GM21576 (cell line): ENCODE measurements around the gene BCAP31.
A peak's percentile ranks its signal among the peaks of the same experiment; 100 is the strongest.
"Not testable (repeated sequence)": the region's sequence is repeated elsewhere in the genome, so short reads cannot be mapped to it uniquely, and the experiment has no call there.

Experiments used
- ATAC-seq: cut with Tn5 transposase; IDR thresholded peaks from one replicate; pipeline ENCODE4 v1.9.1; 2021; ENCODE audit warnings: mild to moderate bottlenecking, moderate library complexity; ENCODE audit not compliant: unreplicated experiment

The BCAP31 gene

DNA sequence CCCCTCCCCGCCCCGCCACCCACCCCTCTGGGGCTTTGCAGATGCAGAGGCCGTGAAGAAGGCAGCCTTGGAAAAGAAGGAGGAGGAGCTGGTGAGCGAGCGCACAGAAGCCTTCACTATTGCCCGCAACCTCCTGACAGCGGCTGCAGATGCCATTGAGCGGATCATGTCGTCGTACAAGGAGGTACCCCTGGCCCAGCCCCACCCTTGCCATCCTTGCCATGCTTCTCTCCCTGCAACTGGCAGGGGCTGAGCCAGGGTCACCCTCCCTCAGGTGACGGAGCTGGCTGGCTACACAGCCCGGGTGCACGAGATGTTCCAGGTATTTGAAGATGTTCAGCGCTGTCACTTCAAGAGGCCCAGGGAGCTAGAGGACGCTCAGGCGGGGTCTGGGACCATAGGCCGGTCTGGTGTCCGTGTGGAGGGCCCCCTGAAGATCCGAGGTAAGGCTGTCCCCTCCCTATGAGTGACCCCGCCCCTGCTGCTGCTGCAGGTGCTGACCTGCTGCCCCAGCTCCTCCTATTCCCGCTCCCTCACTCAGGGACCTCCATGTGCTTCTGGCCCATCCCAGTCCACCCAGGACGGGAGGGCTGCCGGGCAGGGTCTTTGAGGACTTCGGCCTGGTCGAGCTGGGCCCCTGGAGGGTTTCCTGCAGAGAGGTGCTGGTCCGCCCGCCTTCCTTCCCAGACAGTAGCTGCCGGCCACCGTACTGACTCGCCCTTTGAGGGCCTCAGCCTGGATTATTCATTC lies 12.1 kb upstream of the BCAP31 start:
- no peak for ATAC-seq

- ATAC-seq: no peak
Observed at GRCh38 chrX:153735274-153735673, 11.1 kb upstream of the BCAP31 start.

DNA sequence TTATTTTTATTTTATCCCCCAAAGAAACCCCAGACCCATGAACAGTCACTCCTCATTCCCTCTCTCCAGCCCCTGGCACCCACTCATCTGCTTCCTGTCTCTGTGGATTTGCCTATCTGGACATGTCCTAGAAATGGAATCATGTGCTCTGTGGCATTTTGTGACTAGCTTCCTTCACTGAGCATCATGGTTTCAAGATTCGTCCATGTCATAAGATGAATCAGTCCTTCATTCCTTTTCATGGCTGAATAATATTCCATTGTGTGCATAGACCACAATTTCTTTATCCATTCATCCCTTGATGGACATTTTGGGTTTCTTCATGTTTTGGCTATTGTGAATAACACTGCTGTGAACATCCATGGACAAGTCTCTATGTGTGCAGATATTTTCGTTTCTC lies 10.7 kb upstream of the BCAP31 start:
- no peak for ATAC-seq

- no peak for ATAC-seq
Observed at GRCh38 chrX:153733651-153734240, 9.6 kb upstream of the BCAP31 start.

GRCh38 chrX:153732401-153732800 lies 8.2 kb upstream of the BCAP31 start:
- ATAC-seq: no peak

GRCh38 chrX:153731845-153732215 lies 7.6 kb upstream of the BCAP31 start:
- ATAC-seq: no peak

- no peak for ATAC-seq
Observed at GRCh38 chrX:153731117-153731844, 7.1 kb upstream of the BCAP31 start.

DNA sequence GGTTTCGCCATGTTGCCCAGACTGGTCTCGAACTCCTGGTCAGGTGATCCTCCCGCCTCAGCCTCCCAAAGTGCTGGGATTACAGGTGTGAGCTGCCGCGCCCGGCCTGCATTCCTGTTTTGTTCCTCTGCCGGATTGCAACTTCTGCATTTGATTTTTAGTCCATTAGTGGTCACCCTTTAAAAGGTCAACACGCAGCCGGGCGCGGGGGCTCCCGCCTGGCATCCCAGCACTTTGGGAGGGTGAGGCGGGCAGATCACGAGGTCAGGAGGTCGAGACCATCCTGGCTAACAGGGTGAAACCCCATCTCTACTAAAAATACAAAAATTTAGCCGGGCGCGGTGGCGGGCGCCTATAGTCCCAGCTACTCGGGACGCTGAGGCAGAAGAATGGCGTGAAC lies 5.9 kb upstream of the BCAP31 start:
- not testable (repeated sequence) for ATAC-seq

GRCh38 chrX:153728951-153729631 lies 4.9 kb upstream of the BCAP31 start:
- no peak for ATAC-seq

GRCh38 chrX:153728095-153728494 lies 3.9 kb upstream of the BCAP31 start:
- ATAC-seq: no peak

DNA sequence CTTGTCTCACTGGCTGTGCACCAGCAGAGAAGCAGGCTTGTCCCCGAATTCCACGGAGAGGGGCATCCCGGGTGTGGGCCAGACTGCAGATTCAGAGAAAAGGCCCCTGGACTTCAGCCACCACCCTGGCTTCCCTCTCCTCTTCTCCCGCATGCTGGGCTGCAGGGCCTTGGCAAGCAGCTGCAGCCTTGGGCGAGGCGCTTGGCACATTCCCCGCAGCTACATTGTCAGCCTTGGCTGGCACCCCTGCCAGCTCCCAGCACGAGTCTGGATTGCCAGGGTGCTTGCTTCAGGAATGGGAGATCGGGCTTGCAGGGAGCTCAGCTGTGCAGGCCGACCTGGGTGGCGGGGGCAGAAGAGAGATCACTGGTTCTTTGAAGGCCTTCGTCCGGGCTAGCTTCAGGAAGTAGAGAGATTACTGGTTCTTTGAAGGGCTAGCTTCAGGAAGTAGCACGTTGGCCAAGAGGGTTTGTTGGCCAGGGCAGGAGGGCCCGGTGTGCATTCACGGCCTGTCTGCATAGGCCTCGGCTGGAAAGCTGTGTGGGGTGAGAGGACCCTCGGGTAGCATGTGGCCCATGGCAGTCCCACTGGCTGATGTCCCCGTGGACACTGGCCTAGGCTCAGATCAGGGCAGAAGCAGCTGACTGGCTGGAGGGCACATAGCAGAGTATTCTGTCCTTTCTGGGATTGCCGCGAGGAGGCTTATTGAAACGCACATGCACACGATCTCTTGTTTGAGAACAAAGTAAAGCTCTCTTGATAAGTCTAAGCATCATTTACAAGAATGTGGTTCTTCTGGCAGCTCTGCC lies 3.1 kb upstream of the BCAP31 start:
- ATAC-seq: no peak

DNA sequence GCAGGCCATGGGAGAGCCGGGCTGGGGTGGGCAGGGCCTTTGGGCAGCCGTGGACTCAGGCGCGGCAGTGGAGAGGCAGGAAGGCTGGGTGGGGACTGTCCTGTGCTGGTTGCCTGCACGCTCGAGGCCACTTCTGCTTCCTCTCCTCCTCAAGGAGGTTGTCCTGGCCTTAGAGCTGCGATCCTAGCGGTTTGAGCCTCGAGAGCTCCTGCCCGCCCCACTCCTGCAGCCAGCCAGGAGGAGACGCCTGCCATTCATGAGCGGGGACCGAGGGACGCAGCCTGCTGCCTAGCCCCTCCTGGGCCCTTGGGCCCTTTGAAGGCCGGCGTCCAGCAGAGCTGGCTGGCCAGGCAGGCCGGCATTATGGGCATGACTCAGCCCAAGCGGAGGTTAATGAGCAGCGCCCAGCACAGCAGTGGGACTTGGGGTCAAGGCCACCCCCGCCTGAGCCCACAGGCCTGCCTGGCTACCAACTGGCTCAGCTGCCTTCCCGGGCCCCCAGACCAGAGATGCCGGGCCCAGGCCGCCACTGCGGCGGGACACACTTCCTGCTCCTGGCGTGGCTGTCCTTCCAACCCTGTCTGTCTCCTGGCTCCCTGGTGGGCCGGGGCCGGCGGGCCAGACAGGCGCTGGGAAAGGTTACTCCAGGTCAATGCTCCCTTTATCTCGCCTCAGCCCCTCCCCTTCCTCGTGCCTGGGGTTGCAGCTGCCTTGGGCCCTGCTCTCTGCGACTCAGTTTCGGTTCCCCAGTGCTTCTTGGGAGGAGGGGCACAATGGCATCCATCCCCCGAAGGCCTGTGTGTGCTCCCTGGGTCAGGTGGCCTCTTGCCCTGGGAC lies 2.3 kb upstream of the BCAP31 start:
- ATAC-seq: peak; percentile 53

DNA sequence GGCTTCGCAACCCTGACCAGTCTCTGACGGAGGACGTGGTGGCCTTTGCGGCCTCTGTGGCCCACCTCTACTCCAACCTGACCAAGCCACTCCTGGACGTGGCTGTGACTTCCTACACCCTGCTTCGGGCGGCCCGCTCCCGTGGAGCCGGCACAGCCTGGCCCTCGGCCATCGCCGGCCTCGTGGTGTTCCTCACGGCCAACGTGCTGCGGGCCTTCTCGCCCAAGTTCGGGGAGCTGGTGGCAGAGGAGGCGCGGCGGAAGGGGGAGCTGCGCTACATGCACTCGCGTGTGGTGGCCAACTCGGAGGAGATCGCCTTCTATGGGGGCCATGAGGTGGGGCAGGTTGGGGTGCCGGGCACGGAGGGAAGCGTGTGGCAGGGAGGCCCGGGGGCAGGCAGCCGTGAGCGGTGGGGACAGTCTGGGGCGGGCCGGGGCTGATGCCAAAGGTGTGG lies 1.7 kb upstream of the BCAP31 start:
- ATAC-seq: no peak

- ATAC-seq: no peak
Observed at GRCh38 chrX:153725039-153725831, 1.0 kb upstream of the BCAP31 start.

DNA sequence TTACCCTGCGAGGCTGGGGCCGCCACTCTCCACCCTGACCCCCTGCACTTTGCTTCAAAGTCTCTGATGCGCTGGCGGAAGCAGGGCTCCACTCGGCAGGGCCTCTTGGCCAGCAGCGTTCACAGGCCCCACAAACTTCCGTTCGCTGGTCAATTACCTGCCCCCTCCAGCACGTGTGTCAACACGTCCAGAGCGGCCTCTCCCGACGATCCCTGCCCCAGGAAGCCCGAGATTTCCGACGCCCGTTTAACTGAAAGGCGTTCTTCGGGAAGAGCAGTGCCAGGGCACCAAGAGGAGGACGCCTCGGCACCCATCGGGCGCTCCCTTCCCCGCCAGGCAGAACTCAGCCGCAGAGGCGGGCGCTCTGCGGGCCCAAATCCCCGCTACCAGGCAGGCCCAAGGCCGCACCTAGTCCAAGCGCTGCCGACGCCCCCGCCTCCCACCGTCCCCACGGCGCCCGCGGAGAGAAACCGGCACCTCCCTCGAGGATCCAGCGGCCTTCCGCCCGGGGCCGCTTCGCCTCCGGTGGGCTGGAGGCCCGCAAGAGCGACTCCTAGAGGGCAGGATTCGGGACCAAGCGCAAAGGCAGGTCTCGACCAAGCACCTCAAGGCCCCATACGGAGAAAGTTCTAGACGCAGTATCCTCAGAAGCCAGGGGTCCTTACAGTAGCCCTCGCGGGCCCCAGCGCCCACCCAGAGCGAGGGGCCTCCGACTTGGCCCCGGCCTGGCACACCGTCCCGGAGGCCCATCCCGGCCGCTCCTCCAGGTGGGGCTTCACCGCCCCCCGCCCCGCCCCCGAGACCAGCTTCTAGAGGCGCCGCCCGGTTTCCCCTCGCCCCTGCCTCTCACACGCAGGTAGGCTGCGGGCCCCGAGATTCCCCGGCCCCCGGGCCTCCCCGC lies 586 bp downstream of the BCAP31 start:
- peak; percentile 26 for ATAC-seq

GRCh38 chrX:153722704-153723350 lies 1.4 kb downstream of the BCAP31 start:
- ATAC-seq: no peak

- ATAC-seq: no peak
Observed at GRCh38 chrX:153719701-153720100, 4.5 kb downstream of the BCAP31 start.
